MCF 10A (cell line): Measurements from ENCODE around the gene TIGIT. TPM values are rescaled to one million over a fixed set of nuclear protein-coding genes. Genes with fewer than 3 reads are reported as not detected.

Experiments used
- BruUV-seq: library from RNA; stranded (reverse); fragments of 400-500 nt; replicated peaks from 2 replicates; lab custom pipeline; 2021; lab: Mats Ljungman, UMichigan
- CTCF ChIA-PET: fragments of 300-600 bp; sonication (Branson Sonifier 250); formaldehyde crosslinking; extraction: SDS; loops from one replicate; lab custom pipeline; 2021; ENCODE audit warnings: antibody characterized with exemption, inconsistent platforms; lab: Yijun Ruan, JAX
- POLR2A ChIA-PET: fragments of 300-600, 350-650 bp; sonication (Branson Sonifier 250); formaldehyde crosslinking; extraction: SDS; loops from one replicate; lab custom pipeline; 2020; ENCODE audit warnings: antibody characterized with exemption, inconsistent platforms; lab: Yijun Ruan, JAX
- DNase-seq: peaks from one replicate; pipeline ENCODE4 v3.0.0-alpha.2; 2018; ENCODE audit not compliant: unreplicated experiment
- H3K27ac Mint-ChIP-seq: one replicate; pipeline ENCODE4 v1.8.0; 2022; ENCODE audit warnings: mild to moderate bottlenecking, low read depth, mixed read lengths; ENCODE audit not compliant: unreplicated experiment
- H3K27me3 Mint-ChIP-seq: one replicate; pipeline ENCODE4 v1.8.0; 2022; ENCODE audit warnings: mixed read lengths; ENCODE audit not compliant: insufficient read depth, unreplicated experiment
- H3K36me3 Mint-ChIP-seq: one replicate; pipeline ENCODE4 v1.8.0; 2022; ENCODE audit warnings: mild to moderate bottlenecking, moderate library complexity, mixed read lengths; ENCODE audit not compliant: insufficient read depth, unreplicated experiment
- H3K4me1 Mint-ChIP-seq: one replicate; pipeline ENCODE4 v1.8.0; 2022; ENCODE audit warnings: mixed read lengths; ENCODE audit not compliant: insufficient read depth, unreplicated experiment
- H3K4me3 Mint-ChIP-seq: one replicate; pipeline ENCODE4 v1.8.0; 2022; ENCODE audit warnings: mild to moderate bottlenecking, moderate library complexity, mixed read lengths; ENCODE audit not compliant: unreplicated experiment
- H3K9me3 Mint-ChIP-seq: one replicate; pipeline ENCODE4 v1.8.0; 2022; ENCODE audit warnings: mixed read lengths; ENCODE audit not compliant: unreplicated experiment
- intact Hi-C: fragments of 100-400 bp; cut with micrococcal nuclease; formaldehyde crosslinking; loops from 2 replicates; pipeline ENCODE4 v1.14.1; 2022
- total RNA-seq: library from RNA; stranded (reverse); gene quantifications from 2 replicates; pipeline ENCODE4 v1.2.3, GENCODE V29; 2022
- TF ChIP-seq, protein P1 (sequence below): fragments of 200-600 bp; IDR thresholded peaks from one replicate; pipeline ENCODE4 v1.8.0; 2022; ENCODE audit warnings: antibody characterized with exemption, mild to moderate bottlenecking; ENCODE audit not compliant: unreplicated experiment

The TIGIT gene
- total RNA-seq, 1 experiment from 2014 or later = not detected

DNA sequence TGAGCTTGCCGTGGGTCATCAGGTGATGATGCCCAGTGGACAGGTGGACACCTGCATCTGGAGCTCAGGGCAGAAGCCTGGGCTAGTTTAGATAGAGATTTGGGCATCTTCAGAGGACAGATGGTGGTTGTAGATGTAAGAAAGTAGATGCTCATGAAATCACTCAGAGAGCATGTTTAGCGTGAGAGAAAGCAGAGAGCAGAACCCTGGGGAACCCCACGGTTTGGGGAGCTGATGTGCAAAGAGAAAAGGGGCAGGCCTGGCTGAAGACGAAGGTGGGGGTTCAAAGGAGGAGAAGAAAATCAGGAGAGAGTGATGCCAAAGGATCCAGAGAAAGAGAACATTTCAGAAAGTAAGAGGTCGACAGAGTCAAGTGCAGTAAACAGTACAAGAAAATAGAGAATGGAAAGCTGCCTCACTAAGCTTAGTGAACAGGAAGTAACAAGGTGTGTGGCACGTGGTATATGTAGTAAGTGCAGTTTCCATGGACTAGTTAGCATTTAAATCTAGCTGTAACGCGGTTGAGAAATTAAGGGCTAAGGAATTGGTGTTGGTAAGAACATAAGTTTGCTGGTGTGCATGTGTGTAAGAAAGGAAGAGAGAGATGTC is 13.5 kb downstream of the TIGIT start:
- TF ChIP-seq, protein P1, sequence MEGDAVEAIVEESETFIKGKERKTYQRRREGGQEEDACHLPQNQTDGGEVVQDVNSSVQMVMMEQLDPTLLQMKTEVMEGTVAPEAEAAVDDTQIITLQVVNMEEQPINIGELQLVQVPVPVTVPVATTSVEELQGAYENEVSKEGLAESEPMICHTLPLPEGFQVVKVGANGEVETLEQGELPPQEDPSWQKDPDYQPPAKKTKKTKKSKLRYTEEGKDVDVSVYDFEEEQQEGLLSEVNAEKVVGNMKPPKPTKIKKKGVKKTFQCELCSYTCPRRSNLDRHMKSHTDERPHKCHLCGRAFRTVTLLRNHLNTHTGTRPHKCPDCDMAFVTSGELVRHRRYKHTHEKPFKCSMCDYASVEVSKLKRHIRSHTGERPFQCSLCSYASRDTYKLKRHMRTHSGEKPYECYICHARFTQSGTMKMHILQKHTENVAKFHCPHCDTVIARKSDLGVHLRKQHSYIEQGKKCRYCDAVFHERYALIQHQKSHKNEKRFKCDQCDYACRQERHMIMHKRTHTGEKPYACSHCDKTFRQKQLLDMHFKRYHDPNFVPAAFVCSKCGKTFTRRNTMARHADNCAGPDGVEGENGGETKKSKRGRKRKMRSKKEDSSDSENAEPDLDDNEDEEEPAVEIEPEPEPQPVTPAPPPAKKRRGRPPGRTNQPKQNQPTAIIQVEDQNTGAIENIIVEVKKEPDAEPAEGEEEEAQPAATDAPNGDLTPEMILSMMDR = no peak
- Mint-ChIP-seq H3K9me3 (no peaks in the 10 kb centered on the region), H3K27me3 (peaks cover 32% of the 10 kb centered on the region), H3K36me3 (no peaks in the 10 kb centered on the region), H3K4me3 (no peak overlapping the region), H3K27ac (no peak overlapping the region), H3K4me1 (no peaks in the 10 kb centered on the region)
- no TSS peak for BruUV-seq
- DNase-seq = no peak
- intact Hi-C loops = no loop called here
- POLR2A ChIA-PET = no interaction called here
- CTCF ChIA-PET = interaction anchor here (0.6 to 2.5 kb wide), 4 partner anchors 16 to 599 kb away, joined by 3 to 7 read pairs (median 3); no protein-coding TSS in a partner anchor

DNA sequence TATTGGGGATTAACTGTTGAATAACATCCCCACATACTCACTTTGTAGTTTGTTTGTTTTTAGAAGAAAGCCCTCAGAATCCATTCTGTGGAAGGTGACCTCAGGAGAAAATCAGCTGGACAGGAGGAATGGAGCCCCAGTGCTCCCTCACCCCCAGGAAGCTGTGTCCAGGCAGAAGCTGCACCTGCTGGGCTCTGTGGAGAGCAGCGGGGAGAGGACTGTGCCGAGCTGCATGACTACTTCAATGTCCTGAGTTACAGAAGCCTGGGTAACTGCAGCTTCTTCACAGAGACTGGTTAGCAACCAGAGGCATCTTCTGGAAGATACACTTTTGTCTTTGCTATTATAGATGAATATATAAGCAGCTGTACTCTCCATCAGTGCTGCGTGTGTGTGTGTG is 14.0 kb downstream of the TIGIT start:
- POLR2A ChIA-PET = no interaction called here
- TF ChIP-seq, protein P1 = no peak
- no peak overlapping the region for H3K27ac Mint-ChIP-seq
- H3K27me3 Mint-ChIP-seq = peaks cover 32% of the 10 kb centered on the region
- no peak for DNase-seq
- CTCF ChIA-PET = interaction anchor here (2.5 kb wide), 1 partner anchor 17 kb away, joined by 7 read pairs; no protein-coding TSS in a partner anchor
- intact Hi-C loops = no loop called here
- no peaks in the 10 kb centered on the region for H3K9me3 Mint-ChIP-seq
- H3K36me3 Mint-ChIP-seq = no peaks in the 10 kb centered on the region
- H3K4me3 Mint-ChIP-seq = no peak overlapping the region
- no peaks in the 10 kb centered on the region for H3K4me1 Mint-ChIP-seq
- BruUV-seq = no TSS peak

DNA sequence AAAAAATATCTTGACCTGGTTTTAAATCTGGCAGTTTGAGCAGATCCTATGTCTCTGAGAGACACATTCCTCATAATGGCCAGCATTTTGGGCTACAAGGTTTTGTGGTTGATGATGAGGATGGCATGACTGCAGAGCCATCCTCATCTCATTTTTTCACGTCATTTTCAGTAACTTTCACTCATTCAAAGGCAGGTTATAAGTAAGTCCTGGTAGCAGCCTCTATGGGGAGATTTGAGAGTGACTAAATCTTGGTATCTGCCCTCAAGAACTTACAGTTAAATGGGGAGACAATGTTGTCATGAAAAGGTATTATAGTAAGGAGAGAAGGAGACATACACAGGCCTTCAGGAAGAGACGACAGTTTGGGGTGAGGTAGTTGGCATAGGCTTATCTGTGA is 14.5 kb downstream of the TIGIT start:
- TF ChIP-seq, protein P1 = no peak
- ChIA-PET POLR2A (no interaction called here), CTCF (interaction anchor here (2.5 kb wide), 1 partner anchor 17 kb away, joined by 7 read pairs; no protein-coding TSS in a partner anchor)
- H3K4me3 Mint-ChIP-seq = no peak overlapping the region
- peaks cover 32% of the 10 kb centered on the region for H3K27me3 Mint-ChIP-seq
- H3K27ac Mint-ChIP-seq = no peak overlapping the region
- BruUV-seq = no TSS peak
- H3K9me3 Mint-ChIP-seq = no peaks in the 10 kb centered on the region
- H3K4me1 Mint-ChIP-seq = no peaks in the 10 kb centered on the region
- no peaks in the 10 kb centered on the region for H3K36me3 Mint-ChIP-seq
- DNase-seq = no peak
- intact Hi-C loops = no loop called here

DNA sequence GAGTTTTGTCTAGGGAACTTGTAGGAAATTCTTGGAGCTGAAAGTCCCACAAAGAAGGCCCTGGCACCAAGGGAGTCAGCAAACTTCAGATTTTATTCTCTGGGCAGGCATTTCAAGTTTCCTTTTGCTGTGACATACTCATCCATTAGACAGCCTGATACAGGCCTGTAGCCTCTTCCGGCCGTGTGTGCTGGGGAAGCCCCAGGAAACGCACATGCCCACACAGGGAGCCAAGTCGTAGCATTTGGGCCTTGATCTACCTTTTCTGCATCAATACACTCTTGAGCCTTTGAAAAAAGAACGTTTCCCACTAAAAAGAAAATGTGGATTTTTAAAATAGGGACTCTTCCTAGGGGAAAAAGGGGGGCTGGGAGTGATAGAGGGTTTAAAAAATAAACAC is 15.0 kb downstream of the TIGIT start:
- Mint-ChIP-seq H3K27ac (no peak overlapping the region), H3K9me3 (no peaks in the 10 kb centered on the region), H3K4me3 (no peak overlapping the region), H3K4me1 (no peaks in the 10 kb centered on the region), H3K36me3 (no peaks in the 10 kb centered on the region), H3K27me3 (peaks cover 32% of the 10 kb centered on the region)
- ChIA-PET POLR2A (no interaction called here), CTCF (no interaction called here)
- DNase-seq = no peak
- TF ChIP-seq, protein P1 = no peak
- intact Hi-C loops = no loop called here
- no TSS peak for BruUV-seq
